Psoas muscle (tissue), 8 donors: Measurements from ENCODE around the gene PHLDB2. TPM values are rescaled to one million over a fixed set of nuclear protein-coding genes. Genes with fewer than 3 reads are reported as not detected.
A peak's percentile ranks its signal among the peaks of the same experiment; 100 is the strongest.

Experiments used
- ATAC-seq, 4 donors: fragments of 200-7000 bp; cut with Tn5 transposase; one replicate each; pipeline ENCODE4 v1.9.1; 2020; ENCODE audit warnings: moderate library complexity in 3 of 4, mild to moderate bottlenecking in 2 of 4
- DNase-seq, 2 donors: peaks; one replicate each; pipeline ENCODE4 v3.0.0-alpha.2; 2020
- H3K27ac ChIP-seq: fragments of 200-600 bp; one replicate; pipeline ENCODE4 v1.8.0; 2022
- H3K27me3 ChIP-seq, 3 donors: fragments of 200-600 bp in 1 of 3; one replicate each; pipeline versions ENCODE4 v1.6.1 to v1.8.0; 2013 to 2022; ENCODE audit warnings: low read length in 2 of 3, mild to moderate bottlenecking in 2 of 3, moderate library complexity in 1 of 3; ENCODE audit not compliant: insufficient read depth in 3 of 3
- H3K36me3 ChIP-seq, 2 donors: fragments of 200-600 bp in 1 of 2; one replicate each; pipeline versions ENCODE4 v1.6.1 to v1.8.0; 2013 to 2022; ENCODE audit warnings: low read depth in 1 of 2, mild to moderate bottlenecking in 1 of 2, moderate library complexity in 1 of 2; ENCODE audit not compliant: insufficient read depth in 1 of 2
- H3K4me1 ChIP-seq: fragments of 200-600 bp; one replicate; pipeline ENCODE4 v1.8.0; 2022
- H3K4me3 ChIP-seq: fragments of 200-600 bp; one replicate; pipeline ENCODE4 v1.8.0; 2022; ENCODE audit warnings: mild to moderate bottlenecking
- H3K9me3 ChIP-seq: fragments of 200-600 bp; one replicate; pipeline ENCODE4 v1.8.0; 2022
- CTCF ChIP-seq: fragments of 200-600 bp; IDR thresholded peaks from one replicate; pipeline ENCODE4 v1.8.0; 2022; ENCODE audit warnings: antibody characterized with exemption
- WGBS, 3 donors: extraction: QIAGEN DNeasy Blood & Tissue Kit; methylation state at CpG; one replicate each; pipeline versions ENCODE4 v1.1.6 to v1.1.7; 2013; 5-methylcytosine and 5-hydroxymethylcytosine counted together
- intact Hi-C, 2 donors: fragments of 100-400 bp; cut with DNase I; formaldehyde crosslinking; loops; one replicate each; pipeline versions ENCODE4 v1.11.0 to v1.14.2; 2022
- polyA plus RNA-seq, 3 donors: library from polyadenylated mRNA; stranded (reverse); fragments of 200-250 nt; gene quantifications; one replicate each; pipeline ENCODE4 v1.2.3, GENCODE V29; 2013
- total RNA-seq, 4 donors: library from RNA; stranded (reverse); fragmentation: NEBNext Ultra II Directional in 2 of 4; extraction: Animal tissue kit (Norgen Biotek cat#: 25700) in 2 of 4; gene quantifications; one replicate each; pipeline versions ENCODE4 v1.2.1 to v1.2.4, GENCODE V29; 2021 to 2023
- donor health status: healthy with polysubstance abuse.
- donor health status: DM: no; HTN: no; CAD: no; lungs with moderate emphysema.
- donor health status: Bipolar disorder and iron deficiency.
- donor health status: healthy.
- donor health status: DM: yes; HTN: yes; CAD: no.
- donor health status: DM: no; HTN: no; CAD: no.
- donor health status: DM: no; HTN: no; CAD: no.
- donor health status: DM: yes; HTN: yes; CAD: no.

PHLDB2 gene
- total and polyA plus RNA-seq, 7 donors = 2.9 to 8.5 (median 5.6) TPM

GRCh38 chr3:111874177-111874820 is 15.2 kb downstream of the PHLDB2 start:
- Histone ChIP-seq H3K27ac (no peak overlapping the region), H3K4me3 (no peak overlapping the region), H3K9me3 (no peaks in the 10 kb centered on the region), H3K36me3 (no peaks in the 10 kb centered on the region), H3K27me3 (no peaks in the 10 kb centered on the region), H3K4me1 (no peaks in the 10 kb centered on the region)
- TF ChIP-seq CTCF = no peak
- intact Hi-C loops = no loop called here
- DNase-seq (no peak), ATAC-seq (no peak)
- WGBS, 3 donors = 64 to 69% (median 67%) methylated on average over 2 of the region's 2 CpGs

- Histone ChIP-seq H3K36me3 (no peaks in the 10 kb centered on the region), H3K27ac (no peak overlapping the region), H3K4me3 (no peak overlapping the region), H3K27me3 (no peaks in the 10 kb centered on the region), H3K9me3 (no peaks in the 10 kb centered on the region), H3K4me1 (no peaks in the 10 kb centered on the region)
- ATAC-seq (no peak), DNase-seq (no peak)
- intact Hi-C loops = loop anchor here in 1 of 2 donors (5.0 kb wide), 1 partner anchor 76 kb away; no protein-coding TSS in a partner anchor
- no peak for TF ChIP-seq CTCF
Measured at GRCh38 chr3:111881480-111881879, 22.4 kb downstream of the PHLDB2 start.

GRCh38 chr3:111882194-111882593 is 23.1 kb downstream of the PHLDB2 start:
- ATAC-seq (no peak), DNase-seq (no peak)
- TF ChIP-seq CTCF = no peak
- intact Hi-C loops = loop anchor here in 1 of 2 donors (5.0 kb wide), 1 partner anchor 75 kb away; no protein-coding TSS in a partner anchor
- WGBS, 3 donors = 58 to 82% (median 73%) methylated on average over 2 of the region's 2 CpGs
- Histone ChIP-seq H3K27me3 (no peaks in the 10 kb centered on the region), H3K9me3 (no peaks in the 10 kb centered on the region), H3K36me3 (no peaks in the 10 kb centered on the region), H3K4me1 (no peaks in the 10 kb centered on the region), H3K4me3 (no peak overlapping the region), H3K27ac (no peak overlapping the region)

GRCh38 chr3:111882799-111883198 is 23.7 kb downstream of the PHLDB2 start:
- Histone ChIP-seq H3K4me3 (no peak overlapping the region), H3K9me3 (no peaks in the 10 kb centered on the region), H3K4me1 (no peaks in the 10 kb centered on the region), H3K36me3 (no peaks in the 10 kb centered on the region), H3K27me3 (no peaks in the 10 kb centered on the region), H3K27ac (no peak overlapping the region)
- no peak for TF ChIP-seq CTCF
- DNase-seq (no peak), ATAC-seq (peak in 1 of 4 donors; percentile 32)
- intact Hi-C loops = loop anchor here in 1 of 2 donors (5.0 kb wide), 1 partner anchor 75 kb away; no protein-coding TSS in a partner anchor
